Stomach (tissue), 9 donors: Measurements from ENCODE around the gene PIERCE2. TPM values are rescaled to one million over a fixed set of nuclear protein-coding genes. Genes with fewer than 3 reads are reported as not detected.
A peak's percentile ranks its signal among the peaks of the same experiment; 100 is the strongest.

Experiments used
- DNase-seq, 2 donors: peaks; one replicate each; pipeline versions ENCODE4 v3.0.0 to v3.0.0-alpha.2; 2013 to 2019
- H3K27ac ChIP-seq, 5 donors: fragments of 200-600 bp in 4 of 5; sonication (generic) in 4 of 5; one replicate each; pipeline ENCODE4 v1.5.1; 2013 to 2019; ENCODE audit warnings: mild to moderate bottlenecking in 1 of 5, moderate library complexity in 1 of 5
- H3K27me3 ChIP-seq, 3 donors: fragments of 200-600 bp; sonication (generic); one replicate each; pipeline ENCODE4 v1.5.1; 2017 to 2019; ENCODE audit warnings: mixed run types in 1 of 3
- H3K36me3 ChIP-seq, 4 donors: fragments of 200-600 bp; sonication (generic); 1 replicate in 3 of 4; 2 replicates in 1 of 4; pipeline ENCODE4 v1.5.1; 2016 to 2019
- H3K4me1 ChIP-seq, 4 donors: fragments of 200-600 bp; sonication (generic); one replicate each; pipeline ENCODE4 v1.5.1; 2016 to 2019
- H3K4me3 ChIP-seq, 4 donors: fragments of 200-600 bp; sonication (generic) in 3 of 4; one replicate each; pipeline ENCODE4 v1.5.1; 2016 to 2019; ENCODE audit warnings: mild to moderate bottlenecking in 1 of 4
- H3K9me3 ChIP-seq, 4 donors: fragments of 200-600 bp; sonication (generic); one replicate each; pipeline ENCODE4 v1.5.1; 2016 to 2019
- EP300 ChIP-seq: sonication (generic); formaldehyde crosslinking; IDR thresholded peaks from one replicate; pipeline ENCODE4 v1.6.1; 2017; ENCODE audit warnings: antibody characterized with exemption
- POLR2A ChIP-seq, 4 donors: fragments of 450-650 bp; IDR thresholded peaks; one replicate each; pipeline ENCODE4 v1.6.1; 2016; ENCODE audit warnings: antibody characterized with exemption in 4 of 4, control low read depth in 2 of 4, mild to moderate bottlenecking in 1 of 4, moderate library complexity in 1 of 4
- POLR2AphosphoS5 ChIP-seq, 3 donors: sonication (generic); formaldehyde crosslinking; IDR thresholded peaks; one replicate each; pipeline ENCODE4 v1.6.1; 2016; ENCODE audit warnings: antibody characterized with exemption in 3 of 3
- WGBS, 5 donors: extraction: QIAGEN DNeasy Blood & Tissue Kit in 3 of 5; methylation state at CpG; one replicate each; pipeline versions ENCODE4 v1.1.5 to v1.1.7; 2013 to 2018; 5-methylcytosine and 5-hydroxymethylcytosine counted together
- intact Hi-C: fragments of 100-400 bp; cut with DNase I; formaldehyde crosslinking; loops from one replicate; pipeline ENCODE4 v1.15.1; 2023; ENCODE audit warnings: low total_unique reads
- polyA plus RNA-seq, 3 donors: library from polyadenylated mRNA; stranded (reverse); fragments of 200-250 nt; gene quantifications; one replicate each; pipeline ENCODE4 v1.2.3, GENCODE V29; 2013
- total RNA-seq, 5 donors: library from RNA; depleted of rRNA; stranded (reverse); fragments of >200 nt; gene quantifications; one replicate each; pipeline versions ENCODE4 v1.1.0 to v1.2.3, GENCODE V29; 2014 to 2016
- TF ChIP-seq, protein P1 (sequence below), 7 experiments: fragments of 450-650 bp in 4 of 7; fragments of 200-600 bp in 3 of 7; sonication (generic) in 3 of 7; IDR thresholded peaks; one replicate each; pipeline ENCODE4 v1.5.1; 2016 to 2019; ENCODE audit warnings: antibody characterized with exemption in 7 of 7, control low read depth in 2 of 7, mild to moderate bottlenecking in 1 of 7
- donor health status: healthy with polysubstance abuse.
- donor health status: Bipolar disorder and iron deficiency.
- donor health status: healthy.

The PIERCE2 gene
- total and polyA plus RNA-seq, 8 donors = 1.1 to 15.2 (median 5.5) TPM; not detected in 2

DNA sequence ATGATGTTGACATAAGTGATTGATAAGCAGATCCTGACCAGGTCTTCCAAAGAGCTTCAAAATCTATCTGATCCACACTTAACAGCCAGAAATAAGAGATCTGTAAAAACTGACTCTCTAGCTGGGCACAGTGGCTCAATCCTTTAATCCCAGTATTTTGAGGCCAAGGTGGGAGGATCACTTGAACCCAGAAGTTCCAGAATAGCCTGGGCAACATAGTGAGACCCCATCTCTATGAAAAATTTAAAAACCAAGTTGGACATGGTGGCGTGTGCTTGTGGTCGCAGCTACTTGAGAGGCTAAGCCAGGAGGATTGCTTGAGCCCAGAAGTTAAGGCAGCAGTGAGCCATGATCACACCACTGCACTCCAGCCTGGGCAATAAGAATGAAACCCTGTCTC is 45.7 kb upstream of the PIERCE2 start:
- TF ChIP-seq, protein P1, sequence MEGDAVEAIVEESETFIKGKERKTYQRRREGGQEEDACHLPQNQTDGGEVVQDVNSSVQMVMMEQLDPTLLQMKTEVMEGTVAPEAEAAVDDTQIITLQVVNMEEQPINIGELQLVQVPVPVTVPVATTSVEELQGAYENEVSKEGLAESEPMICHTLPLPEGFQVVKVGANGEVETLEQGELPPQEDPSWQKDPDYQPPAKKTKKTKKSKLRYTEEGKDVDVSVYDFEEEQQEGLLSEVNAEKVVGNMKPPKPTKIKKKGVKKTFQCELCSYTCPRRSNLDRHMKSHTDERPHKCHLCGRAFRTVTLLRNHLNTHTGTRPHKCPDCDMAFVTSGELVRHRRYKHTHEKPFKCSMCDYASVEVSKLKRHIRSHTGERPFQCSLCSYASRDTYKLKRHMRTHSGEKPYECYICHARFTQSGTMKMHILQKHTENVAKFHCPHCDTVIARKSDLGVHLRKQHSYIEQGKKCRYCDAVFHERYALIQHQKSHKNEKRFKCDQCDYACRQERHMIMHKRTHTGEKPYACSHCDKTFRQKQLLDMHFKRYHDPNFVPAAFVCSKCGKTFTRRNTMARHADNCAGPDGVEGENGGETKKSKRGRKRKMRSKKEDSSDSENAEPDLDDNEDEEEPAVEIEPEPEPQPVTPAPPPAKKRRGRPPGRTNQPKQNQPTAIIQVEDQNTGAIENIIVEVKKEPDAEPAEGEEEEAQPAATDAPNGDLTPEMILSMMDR (IDR thresholded peaks at IDR 0.05) = no peak
- TF ChIP-seq POLR2AphosphoS5 (IDR thresholded peaks at IDR 0.05) = no peak
- TF ChIP-seq EP300 = no peak
- 84 to 98% (median 96%) methylated on average over 2 of the region's 2 CpGs for WGBS, 5 donors

DNA sequence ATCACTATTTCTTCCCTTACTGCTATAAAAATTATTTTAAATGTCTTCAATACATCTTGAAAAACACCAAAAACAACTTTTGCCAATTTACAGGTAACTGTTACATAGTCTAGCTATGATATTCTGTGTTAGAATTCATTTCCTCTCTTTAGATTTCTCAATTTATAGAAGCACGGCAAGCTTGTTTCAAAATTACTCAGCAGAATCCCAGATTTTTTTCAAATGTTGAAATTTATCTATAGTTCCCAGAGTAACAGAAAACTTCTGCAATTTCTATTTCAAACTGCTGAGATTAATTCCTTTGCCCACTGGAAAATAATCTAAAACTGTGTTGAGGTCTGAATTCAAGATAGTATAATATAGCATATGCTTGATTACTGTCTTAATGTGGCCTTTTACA is 41.3 kb upstream of the PIERCE2 start:
- 76 to 90% (median 83%) methylated on average over 1 of the region's 1 CpG for WGBS, 5 donors
- no peaks in the 10 kb centered on the region for H3K9me3 ChIP-seq
- no peak overlapping the region for H3K27ac ChIP-seq
- DNase-seq = no peak
- peaks cover 13 to 77% (median 66%) of the 10 kb centered on the region in 4 donors for H3K36me3 ChIP-seq
- TF ChIP-seq POLR2AphosphoS5 (IDR thresholded peaks at IDR 0.05) (no peak), POLR2A (IDR thresholded peaks at IDR 0.05) (no peak), EP300 (no peak)
- TF ChIP-seq, protein P1 (IDR thresholded peaks at IDR 0.05) = no peak
- H3K4me3 ChIP-seq = no peak overlapping the region
- H3K4me1 ChIP-seq = peaks cover 0 to 9% (median 3%) of the 10 kb centered on the region in 4 donors
- intact Hi-C loops = no loop called here
- H3K27me3 ChIP-seq = no peaks in the 10 kb centered on the region

More for the DNA sequence above, 45.7 kb upstream of the PIERCE2 start:
- Histone ChIP-seq H3K27me3 (no peaks in the 10 kb centered on the region), H3K27ac (no peak overlapping the region), H3K4me1 (peaks cover 0 to 9% (median 2%) of the 10 kb centered on the region in 4 donors), H3K9me3 (no peaks in the 10 kb centered on the region), H3K4me3 (no peak overlapping the region), H3K36me3 (peaks cover 8 to 74% (median 62%) of the 10 kb centered on the region in 4 donors)
- no peak for DNase-seq
- intact Hi-C loops = no loop called here

DNA sequence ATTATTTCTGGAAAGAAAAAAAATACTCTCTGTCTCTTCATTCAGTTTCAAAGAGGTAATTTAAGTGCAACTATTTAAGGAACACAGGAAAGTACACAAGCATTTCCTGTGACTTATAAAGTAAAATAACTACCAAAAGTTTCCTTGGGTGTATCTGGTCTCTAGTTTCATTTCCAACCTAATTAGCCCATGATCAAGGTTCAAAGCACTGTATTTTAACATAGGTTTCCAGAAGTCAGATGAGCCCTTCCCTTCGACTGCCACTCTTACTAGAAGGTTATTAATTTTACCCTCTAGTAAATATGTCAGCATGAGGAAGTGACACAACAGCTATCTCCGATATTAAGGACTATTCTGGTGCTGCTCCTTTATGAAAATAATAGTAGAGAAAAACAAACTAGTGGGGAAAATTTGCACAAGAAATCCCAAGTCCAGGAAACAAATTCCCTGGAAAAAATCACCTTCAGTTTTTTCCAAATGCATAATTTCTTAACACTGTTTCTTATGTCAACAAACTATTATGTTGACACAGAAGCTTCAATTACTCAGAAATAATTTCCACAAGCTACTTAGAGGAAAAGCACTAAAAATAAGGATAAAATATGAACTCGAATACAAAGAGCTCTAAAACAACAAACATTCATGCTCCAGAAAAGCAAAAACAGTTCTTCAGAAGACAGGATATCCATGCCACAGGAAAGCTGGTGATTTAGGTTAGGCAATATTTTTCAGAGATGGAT is 35.4 kb upstream of the PIERCE2 start:
- Histone ChIP-seq H3K4me1 (peaks cover 0 to 17% (median 0%) of the 10 kb centered on the region in 4 donors), H3K4me3 (no peak overlapping the region), H3K27me3 (no peaks in the 10 kb centered on the region), H3K27ac (peak overlapping the region in 2 of 5 donors; percentile 22 to 27), H3K9me3 (no peaks in the 10 kb centered on the region), H3K36me3 (peaks cover 23 to 88% (median 86%) of the 10 kb centered on the region in 4 donors)
- 39 to 61% (median 57%) methylated on average over 3 of the region's 3 CpGs for WGBS, 5 donors
- TF ChIP-seq EP300 (no peak), POLR2AphosphoS5 (IDR thresholded peaks at IDR 0.05) (no peak), POLR2A (IDR thresholded peaks at IDR 0.05) (no peak)
- TF ChIP-seq, protein P1 (IDR thresholded peaks at IDR 0.05) = no peak
- DNase-seq = no peak
- intact Hi-C loops = no loop called here

DNA sequence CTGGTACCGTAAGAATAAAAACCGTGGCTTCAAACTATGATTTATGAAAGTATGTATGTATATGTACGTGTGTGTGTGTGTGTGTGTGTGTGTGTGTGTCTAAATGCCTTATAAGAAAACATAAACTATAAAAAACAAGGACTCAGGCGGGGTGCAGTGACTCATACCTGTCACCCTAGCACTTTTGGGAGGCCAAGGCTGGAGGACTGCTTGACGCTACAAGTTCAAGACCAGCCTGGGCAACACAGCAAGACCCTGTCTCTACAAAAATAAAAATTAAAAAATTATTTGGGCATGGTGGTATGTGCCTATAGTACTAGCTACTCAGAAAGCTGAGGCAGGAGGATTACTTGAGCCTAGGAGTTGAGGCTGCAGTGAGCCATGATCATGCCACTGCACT is 29.2 kb upstream of the PIERCE2 start:
- H3K4me3 ChIP-seq = no peak overlapping the region
- no peaks in the 10 kb centered on the region for H3K4me1 ChIP-seq
- peaks cover 33 to 98% (median 95%) of the 10 kb centered on the region in 4 donors for H3K36me3 ChIP-seq

More for the DNA sequence above, 29.2 kb upstream of the PIERCE2 start:
- intact Hi-C loops = no loop called here
- WGBS, 5 donors = 84 to 94% (median 91%) methylated on average over 5 of the region's 5 CpGs
- TF ChIP-seq EP300 = no peak
- TF ChIP-seq, protein P1 (IDR thresholded peaks at IDR 0.05) = no peak
- TF ChIP-seq POLR2A (IDR thresholded peaks at IDR 0.05) = no peak
- TF ChIP-seq POLR2AphosphoS5 (IDR thresholded peaks at IDR 0.05) = no peak
- no peak for DNase-seq
- Histone ChIP-seq H3K9me3 (no peaks in the 10 kb centered on the region), H3K27ac (no peak overlapping the region), H3K27me3 (no peaks in the 10 kb centered on the region)
